Stomach (tissue), 9 donors: ENCODE data around the gene DLG2. TPM values are rescaled to one million over a fixed set of nuclear protein-coding genes. Genes with fewer than 3 reads are reported as not detected.

Experiments
- DNase-seq, 2 donors: peaks; one replicate each; pipeline versions ENCODE4 v3.0.0 to v3.0.0-alpha.2; 2013 to 2019
- H3K27ac ChIP-seq, 5 donors: fragments of 200-600 bp in 4 of 5; sonication (generic) in 4 of 5; one replicate each; pipeline ENCODE4 v1.5.1; 2013 to 2019; ENCODE audit warnings: mild to moderate bottlenecking in 1 of 5, moderate library complexity in 1 of 5
- H3K27me3 ChIP-seq, 3 donors: fragments of 200-600 bp; sonication (generic); one replicate each; pipeline ENCODE4 v1.5.1; 2017 to 2019; ENCODE audit warnings: mixed run types in 1 of 3
- H3K36me3 ChIP-seq, 4 donors: fragments of 200-600 bp; sonication (generic); 1 replicate in 3 of 4; 2 replicates in 1 of 4; pipeline ENCODE4 v1.5.1; 2016 to 2019
- H3K4me1 ChIP-seq, 4 donors: fragments of 200-600 bp; sonication (generic); one replicate each; pipeline ENCODE4 v1.5.1; 2016 to 2019
- H3K4me3 ChIP-seq, 4 donors: fragments of 200-600 bp; sonication (generic) in 3 of 4; one replicate each; pipeline ENCODE4 v1.5.1; 2016 to 2019; ENCODE audit warnings: mild to moderate bottlenecking in 1 of 4
- H3K9me3 ChIP-seq, 4 donors: fragments of 200-600 bp; sonication (generic); one replicate each; pipeline ENCODE4 v1.5.1; 2016 to 2019
- CTCF ChIP-seq, 7 experiments: fragments of 450-650 bp in 4 of 7; fragments of 200-600 bp in 3 of 7; sonication (generic) in 3 of 7; IDR thresholded peaks; one replicate each; pipeline ENCODE4 v1.5.1; 2016 to 2019; ENCODE audit warnings: antibody characterized with exemption in 7 of 7, control low read depth in 2 of 7, mild to moderate bottlenecking in 1 of 7
- EP300 ChIP-seq: sonication (generic); formaldehyde crosslinking; IDR thresholded peaks from one replicate; pipeline ENCODE4 v1.6.1; 2017; ENCODE audit warnings: antibody characterized with exemption
- POLR2A ChIP-seq, 4 donors: fragments of 450-650 bp; IDR thresholded peaks; one replicate each; pipeline ENCODE4 v1.6.1; 2016; ENCODE audit warnings: antibody characterized with exemption in 4 of 4, control low read depth in 2 of 4, mild to moderate bottlenecking in 1 of 4, moderate library complexity in 1 of 4
- POLR2AphosphoS5 ChIP-seq, 3 donors: sonication (generic); formaldehyde crosslinking; IDR thresholded peaks; one replicate each; pipeline ENCODE4 v1.6.1; 2016; ENCODE audit warnings: antibody characterized with exemption in 3 of 3
- WGBS, 5 donors: extraction: QIAGEN DNeasy Blood & Tissue Kit in 3 of 5; methylation state at CpG; one replicate each; pipeline versions ENCODE4 v1.1.5 to v1.1.7; 2013 to 2018; 5-methylcytosine and 5-hydroxymethylcytosine counted together
- intact Hi-C: fragments of 100-400 bp; cut with DNase I; formaldehyde crosslinking; loops from one replicate; pipeline ENCODE4 v1.15.1; 2023; ENCODE audit warnings: low total_unique reads
- polyA plus RNA-seq, 3 donors: library from polyadenylated mRNA; stranded (reverse); fragments of 200-250 nt; gene quantifications; one replicate each; pipeline ENCODE4 v1.2.3, GENCODE V29; 2013
- total RNA-seq, 5 donors: library from RNA; depleted of rRNA; stranded (reverse); fragments of >200 nt; gene quantifications; one replicate each; pipeline versions ENCODE4 v1.1.0 to v1.2.3, GENCODE V29; 2014 to 2016
- donor health status: healthy with polysubstance abuse.
- donor health status: Bipolar disorder and iron deficiency.
- donor health status: healthy.

Gene DLG2
- total and polyA plus RNA-seq, 8 donors = 1.3 to 19.1 (median 3.5) TPM

- intact Hi-C loops = no loop called here
- peak in 1 of 2 donors; percentile 25 for DNase-seq
- Histone ChIP-seq H3K27me3 (no peaks in the 10 kb centered on the region), H3K4me3 (no peak overlapping the region), H3K4me1 (no peaks in the 10 kb centered on the region), H3K36me3 (no peaks in the 10 kb centered on the region), H3K27ac (no peak overlapping the region), H3K9me3 (no peaks in the 10 kb centered on the region)
- TF ChIP-seq POLR2AphosphoS5 (IDR thresholded peaks at IDR 0.05) (no peak), EP300 (no peak), CTCF (IDR thresholded peaks at IDR 0.05) (no peak), POLR2A (IDR thresholded peaks at IDR 0.05) (no peak)
- WGBS, 5 donors = 19 to 38% (median 28%) methylated on average over 3 of the region's 3 CpGs
Observed at GRCh38 chr11:84097186-84097585, 1530.0 kb downstream of the DLG2 start.

GRCh38 chr11:84091212-84091986 is 1535.7 kb downstream of the DLG2 start:
- H3K9me3 ChIP-seq = no peaks in the 10 kb centered on the region
- intact Hi-C loops = no loop called here
- no peak overlapping the region for H3K4me3 ChIP-seq
- WGBS, 5 donors = 73 to 84% (median 76%) methylated on average over 7 of the region's 7 CpGs
- H3K36me3 ChIP-seq = no peaks in the 10 kb centered on the region
- no peaks in the 10 kb centered on the region for H3K4me1 ChIP-seq
- no peak for TF ChIP-seq POLR2A (IDR thresholded peaks at IDR 0.05)
- TF ChIP-seq EP300 = no peak
- no peak for TF ChIP-seq POLR2AphosphoS5 (IDR thresholded peaks at IDR 0.05)
- no peak for TF ChIP-seq CTCF (IDR thresholded peaks at IDR 0.05)
- H3K27ac ChIP-seq = no peak overlapping the region
- no peaks in the 10 kb centered on the region for H3K27me3 ChIP-seq
- DNase-seq = peak in 1 of 2 donors; percentile 6

DNA sequence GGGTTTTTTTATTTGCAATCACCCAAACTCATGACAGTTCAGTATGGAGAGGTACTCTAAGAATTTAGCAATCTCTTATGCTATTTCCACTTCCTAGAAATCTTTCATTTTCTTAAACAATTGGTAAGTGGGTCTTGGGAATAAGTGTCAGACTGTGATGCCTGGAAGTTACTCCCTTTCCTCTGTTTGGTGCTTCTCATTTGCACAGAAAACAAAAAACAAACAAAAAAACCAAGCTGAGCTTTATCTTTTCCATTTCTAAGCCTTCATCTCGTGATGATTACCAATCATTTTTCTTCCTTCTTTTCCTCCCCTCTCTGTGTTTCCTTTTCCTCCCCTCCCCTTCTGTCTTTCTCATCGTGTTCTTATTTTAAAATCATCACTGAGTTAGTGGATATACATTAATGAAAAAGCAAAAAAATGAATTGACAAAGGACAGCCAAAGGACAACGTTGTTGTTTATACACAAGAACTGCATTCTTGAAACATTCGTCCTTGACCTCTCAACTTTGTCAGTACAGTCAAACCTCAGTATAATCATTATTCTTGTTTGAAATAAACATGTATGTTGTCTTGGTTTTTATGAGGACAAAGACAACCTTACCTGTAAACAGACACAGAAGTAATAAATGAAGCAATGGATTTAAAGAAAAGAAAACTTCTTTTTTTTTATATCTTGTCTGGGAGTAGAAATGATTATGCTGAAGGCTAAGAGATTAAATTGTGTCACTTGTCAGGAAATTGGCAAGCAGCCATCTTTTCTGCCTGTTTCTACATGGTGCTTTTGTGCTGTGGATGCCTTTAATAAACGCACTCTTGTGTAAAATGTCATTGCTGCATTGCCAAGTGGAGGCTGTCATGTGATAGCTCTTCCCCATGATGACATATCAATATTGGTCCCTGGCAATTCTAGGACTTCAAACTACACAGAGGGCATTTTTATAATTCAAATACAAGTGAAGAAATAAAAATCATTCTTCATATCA is 1537.8 kb downstream of the DLG2 start:
- WGBS, 5 donors = 29 to 38% (median 36%) methylated on average over 5 of the region's 5 CpGs
- Histone ChIP-seq H3K27me3 (no peaks in the 10 kb centered on the region), H3K27ac (no peak overlapping the region), H3K4me1 (no peaks in the 10 kb centered on the region), H3K9me3 (peaks cover 0 to 2% (median 0%) of the 10 kb centered on the region in 4 donors), H3K4me3 (no peak overlapping the region), H3K36me3 (no peaks in the 10 kb centered on the region)
- TF ChIP-seq POLR2AphosphoS5 (IDR thresholded peaks at IDR 0.05) (no peak), CTCF (IDR thresholded peaks at IDR 0.05) (no peak), POLR2A (IDR thresholded peaks at IDR 0.05) (no peak), EP300 (no peak)
- peak in 1 of 2 donors; percentile 66 for DNase-seq
- intact Hi-C loops = no loop called here

DNA sequence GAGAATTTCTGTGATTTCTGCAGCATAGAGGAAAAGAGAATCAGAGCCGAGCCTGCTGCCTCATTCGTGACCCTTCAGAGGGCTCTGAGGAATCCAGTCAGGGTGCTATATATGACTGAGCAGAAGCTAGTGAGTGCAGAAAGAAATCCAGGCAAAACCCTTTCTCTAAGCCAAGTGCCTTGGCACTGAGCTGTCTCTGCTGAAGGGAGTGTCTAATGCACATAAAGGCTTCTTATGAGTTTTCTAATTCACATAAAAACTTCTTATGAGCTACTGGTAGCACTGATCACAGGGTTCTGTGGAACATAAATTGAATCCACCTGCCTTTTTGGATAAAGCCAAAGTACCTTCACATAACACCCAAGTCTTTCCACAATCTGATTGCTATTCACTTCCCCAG is 1555.3 kb downstream of the DLG2 start:
- Histone ChIP-seq H3K27ac (no peak overlapping the region), H3K36me3 (no peaks in the 10 kb centered on the region), H3K4me3 (no peak overlapping the region), H3K27me3 (no peaks in the 10 kb centered on the region), H3K4me1 (no peaks in the 10 kb centered on the region), H3K9me3 (no peaks in the 10 kb centered on the region)
- intact Hi-C loops = no loop called here
- WGBS, 5 donors = 78 to 93% (median 86%) methylated on average over 2 of the region's 2 CpGs
- TF ChIP-seq POLR2A (IDR thresholded peaks at IDR 0.05) (no peak), EP300 (no peak), POLR2AphosphoS5 (IDR thresholded peaks at IDR 0.05) (no peak), CTCF (IDR thresholded peaks at IDR 0.05) (no peak)
- DNase-seq = no peak
